ENCODE results near the gene ICOS.
"Not testable (repeated sequence)": the region's sequence is repeated elsewhere in the genome, so short reads cannot be mapped to it uniquely, and the experiment has no call there.

The ICOS gene

GRCh38 chr2:203918839-203919238 is 17.7 kb upstream of the ICOS start:
- DNase-seq: no peak

GRCh38 chr2:203925512-203926158 is 10.9 kb upstream of the ICOS start:
- no peak for DNase-seq

- DNase-seq: peak; percentile 46
These were observed 7.7 kb upstream of the ICOS start for GRCh38 chr2:203928849-203929248.

DNA sequence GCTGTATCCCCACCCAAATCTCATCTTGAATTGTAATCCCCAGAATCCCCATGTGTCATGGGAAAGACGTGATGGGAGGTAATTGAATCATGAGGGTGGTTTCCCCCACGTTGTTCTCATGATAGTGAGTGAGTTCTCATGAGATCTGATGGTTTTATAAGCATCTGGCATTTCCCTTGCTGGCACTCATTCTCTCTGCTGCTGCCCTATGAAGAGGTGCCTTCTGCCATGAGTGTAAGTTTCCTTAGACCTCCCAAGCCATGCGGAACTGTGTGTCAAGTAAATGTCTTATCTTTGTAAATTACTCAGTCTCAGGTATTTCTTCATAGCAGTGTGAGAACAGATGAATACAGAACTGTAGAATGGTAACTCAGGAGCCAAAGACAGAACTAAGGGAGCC is 5.3 kb upstream of the ICOS start:
- not testable (repeated sequence) for DNase-seq

GRCh38 chr2:203934041-203934492 is 2.5 kb upstream of the ICOS start:
- DNase-seq: peak; percentile 75

GRCh38 chr2:203934711-203935438 is 1.7 kb upstream of the ICOS start:
- peak; percentile 44 for DNase-seq

GRCh38 chr2:203935568-203935967 is 995 bp upstream of the ICOS start:
- DNase-seq: no peak

- DNase-seq: no peak
These were observed 386 bp downstream of the ICOS start for GRCh38 chr2:203936949-203937348.

GRCh38 chr2:203937788-203938187 is 1.2 kb downstream of the ICOS start:
- DNase-seq: peak; percentile 40

DNA sequence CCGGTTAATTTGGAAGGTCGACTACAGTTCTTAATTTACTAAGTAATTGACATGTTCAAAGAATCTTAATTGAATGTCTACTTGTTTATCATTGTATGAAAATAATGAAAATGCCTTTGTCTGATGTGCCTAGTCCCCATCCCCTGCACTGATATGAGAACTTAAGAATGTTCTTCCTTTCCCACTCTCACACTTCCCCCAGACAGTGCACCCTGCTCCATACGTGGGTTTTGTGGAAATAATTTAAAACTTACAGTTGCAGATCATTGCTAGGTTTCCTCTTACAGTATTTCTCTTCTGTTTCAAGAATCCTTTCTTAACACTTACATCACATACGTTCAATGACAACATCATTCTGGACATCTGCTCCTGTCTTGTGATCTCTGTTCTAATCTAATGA is 3.5 kb downstream of the ICOS start:
- DNase-seq: no peak

DNA sequence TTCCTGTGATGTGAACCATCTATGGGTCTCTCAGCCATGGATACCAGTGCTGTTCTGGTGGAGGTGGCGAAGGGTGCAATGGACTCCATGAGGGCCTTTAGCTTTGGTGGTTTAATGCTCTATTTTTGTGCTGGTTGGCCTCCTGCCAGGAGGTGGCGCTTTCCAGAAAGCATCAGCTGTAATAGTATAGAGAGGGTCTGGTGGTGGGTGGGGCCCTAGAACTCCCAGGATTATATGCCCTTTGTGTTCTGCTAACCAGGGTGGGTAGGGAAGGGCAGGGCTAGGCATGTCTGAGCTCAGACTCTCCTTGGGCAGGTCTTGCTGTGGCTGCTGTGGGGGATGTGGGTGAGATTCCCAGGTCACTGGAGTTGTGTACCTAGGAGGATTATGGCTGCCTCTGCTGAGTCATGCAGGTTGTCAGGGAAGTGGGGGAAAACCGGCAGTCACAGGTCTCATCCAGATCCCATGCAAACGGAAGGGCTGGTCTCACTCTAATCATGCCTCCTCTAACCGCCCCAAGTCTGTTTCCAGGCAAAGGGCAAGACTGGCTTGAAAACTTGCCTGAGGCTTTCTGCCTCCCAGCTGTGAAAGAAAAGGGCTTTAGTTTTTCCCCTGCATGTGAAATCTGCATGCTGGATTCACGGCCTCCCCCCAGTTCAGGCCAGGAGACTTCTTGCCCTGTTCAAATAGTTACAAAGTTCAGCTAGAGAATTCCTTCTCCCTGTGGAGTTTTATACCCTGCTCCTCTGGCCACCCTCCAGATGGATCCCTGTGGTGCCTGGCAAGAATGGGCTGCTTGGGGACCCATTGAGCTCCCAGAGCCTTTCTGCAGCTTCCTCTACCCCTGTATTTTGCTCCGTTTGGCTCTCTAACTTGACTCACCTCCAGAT is 7.2 kb downstream of the ICOS start:
- DNase-seq: peak; percentile 57

- no peak for DNase-seq
These were observed 12.2 kb downstream of the ICOS start for GRCh38 chr2:203948733-203949132.

- DNase-seq: peak; percentile 60
These were observed 12.7 kb downstream of the ICOS start for GRCh38 chr2:203949228-203949627.

DNA sequence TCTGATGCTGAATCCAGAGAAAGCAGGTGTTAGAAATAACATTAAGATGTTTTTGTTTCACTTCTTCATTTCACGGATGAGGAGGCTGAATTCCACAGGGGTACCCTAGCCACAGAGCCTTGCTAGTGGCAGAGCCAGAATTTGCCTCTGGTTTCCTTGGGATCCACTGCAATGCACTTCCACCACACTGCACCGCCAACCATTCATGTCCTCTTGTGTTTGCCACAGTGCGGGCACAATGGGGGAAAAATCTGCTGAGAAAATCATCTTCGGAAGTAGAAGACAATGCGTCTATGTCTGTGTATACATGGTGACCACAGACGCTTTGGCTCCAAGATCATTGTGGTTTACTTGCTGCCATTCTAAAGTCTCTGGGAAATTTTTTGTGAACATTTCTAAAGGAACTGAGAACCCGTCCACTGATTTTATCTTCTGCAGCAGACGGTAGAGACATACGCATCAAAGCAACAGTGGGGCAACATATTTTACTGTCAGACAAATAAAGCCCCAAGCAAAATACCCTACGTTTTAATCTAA is 14.9 kb downstream of the ICOS start:
- peak; percentile 68 for DNase-seq

- DNase-seq: no peak
These were observed 22.7 kb downstream of the ICOS start for GRCh38 chr2:203959265-203959664.

- DNase-seq: no peak
These were observed 23.1 kb downstream of the ICOS start for GRCh38 chr2:203959672-203960071.

DNA sequence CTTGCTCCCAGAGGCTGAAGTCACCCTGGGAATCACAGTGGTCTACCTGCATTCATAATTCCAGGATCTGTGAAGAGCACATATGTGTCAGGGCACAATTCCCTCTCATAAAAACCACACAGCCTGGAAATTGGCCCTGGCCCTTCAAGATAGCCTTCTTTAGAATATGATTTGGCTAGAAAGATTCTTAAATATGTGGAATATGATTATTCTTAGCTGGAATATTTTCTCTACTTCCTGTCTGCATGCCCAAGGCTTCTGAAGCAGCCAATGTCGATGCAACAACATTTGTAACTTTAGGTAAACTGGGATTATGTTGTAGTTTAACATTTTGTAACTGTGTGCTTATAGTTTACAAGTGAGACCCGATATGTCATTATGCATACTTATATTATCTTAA is 24.2 kb downstream of the ICOS start:
- no peak for DNase-seq

- DNase-seq: not testable (repeated sequence)
These were observed 28.6 kb downstream of the ICOS start for GRCh38 chr2:203965190-203965589.

DNA sequence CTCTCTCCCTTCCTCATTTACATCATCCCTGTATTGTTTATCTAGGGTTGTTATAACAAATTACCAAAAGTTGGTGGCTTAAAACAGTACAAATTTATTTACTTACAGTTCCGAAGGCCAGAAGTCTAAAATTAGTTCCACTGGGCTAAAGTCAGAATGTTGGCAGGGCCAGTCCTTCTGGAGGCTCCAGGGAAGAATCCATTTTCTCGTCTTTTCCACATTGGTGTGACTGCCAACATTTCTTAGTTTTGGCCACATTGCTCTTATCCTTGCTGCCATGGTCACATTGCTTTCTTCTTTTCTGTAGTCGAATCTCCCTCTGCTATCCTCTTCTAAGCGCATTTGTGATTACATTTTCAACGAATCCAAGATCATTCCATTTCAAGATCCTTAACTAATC is 34.7 kb downstream of the ICOS start:
- no peak for DNase-seq

GRCh38 chr2:203972066-203972465 is 35.5 kb downstream of the ICOS start:
- DNase-seq: no peak

GRCh38 chr2:203973000-203973399 is 36.4 kb downstream of the ICOS start:
- DNase-seq: no peak

- DNase-seq: peak; percentile 61
These were observed 37.1 kb downstream of the ICOS start for GRCh38 chr2:203973676-203974075.

DNA sequence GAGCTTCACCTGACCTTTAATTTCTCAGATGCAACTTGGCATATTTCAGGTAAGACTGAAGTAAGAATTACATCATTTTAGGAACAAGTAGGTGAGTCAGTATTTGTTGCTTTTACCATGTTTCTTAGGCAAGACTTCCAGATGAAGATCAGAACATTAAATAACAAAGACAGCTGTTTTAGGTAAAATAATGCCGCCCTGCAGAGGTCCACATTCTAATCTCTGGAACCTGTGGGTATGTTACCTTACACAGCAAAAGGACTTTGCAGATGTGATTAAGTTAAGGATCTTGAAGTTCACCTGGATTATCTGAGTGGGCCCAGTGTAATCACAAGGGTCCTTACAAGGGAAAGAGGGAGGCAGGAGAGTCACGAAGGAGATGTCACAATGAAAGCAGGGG is 39.3 kb downstream of the ICOS start:
- DNase-seq: no peak
